Left hindlimb (tissue), 1 donor: ENCODE results near the gene TOGARAM1.

Experiments used
- DNase-seq: peaks from one replicate; pipeline ENCODE4 v3.0.0-alpha.2; 2018

TOGARAM1 gene

GRCh38 chr14:44963044-44963528, 1.1 kb downstream of the TOGARAM1 start:
- DNase-seq, result no peak

- no peak for DNase-seq
Measured at GRCh38 chr14:44963775-44964380, 1.9 kb downstream of the TOGARAM1 start.

GRCh38 chr14:44966601-44967336, 4.8 kb downstream of the TOGARAM1 start:
- no peak for DNase-seq

- DNase-seq, result no peak
Measured at GRCh38 chr14:44968714-44969113, 6.7 kb downstream of the TOGARAM1 start.

GRCh38 chr14:44970907-44971306, 8.9 kb downstream of the TOGARAM1 start:
- DNase-seq, result no peak

- DNase-seq, result no peak
Measured at GRCh38 chr14:44971459-44971858, 9.5 kb downstream of the TOGARAM1 start.

- no peak for DNase-seq
Measured at GRCh38 chr14:44979273-44979672, 17.3 kb downstream of the TOGARAM1 start.

- DNase-seq, result peak; percentile 53
Measured at GRCh38 chr14:44979740-44980356, 17.9 kb downstream of the TOGARAM1 start.

GRCh38 chr14:44981198-44981597, 19.2 kb downstream of the TOGARAM1 start:
- no peak for DNase-seq

- no peak for DNase-seq
Measured at GRCh38 chr14:44982594-44982993, 20.6 kb downstream of the TOGARAM1 start.

- no peak for DNase-seq
Measured at GRCh38 chr14:44988694-44989093, 26.7 kb downstream of the TOGARAM1 start.

GRCh38 chr14:44989497-44990440, 27.8 kb downstream of the TOGARAM1 start:
- DNase-seq, result no peak

- no peak for DNase-seq
Measured at GRCh38 chr14:44990533-44990932, 28.5 kb downstream of the TOGARAM1 start.

- DNase-seq, result no peak
Measured at GRCh38 chr14:44995196-44995595, 33.2 kb downstream of the TOGARAM1 start.

GRCh38 chr14:44995770-44996294, 33.8 kb downstream of the TOGARAM1 start:
- DNase-seq, result no peak

- no peak for DNase-seq
Measured at GRCh38 chr14:45003924-45004323, 41.9 kb downstream of the TOGARAM1 start.

- DNase-seq, result no peak
Measured at GRCh38 chr14:45015133-45015532, 53.1 kb downstream of the TOGARAM1 start.

- no peak for DNase-seq
Measured at GRCh38 chr14:45028107-45028626, 66.2 kb downstream of the TOGARAM1 start.

GRCh38 chr14:45034730-45035129, 72.7 kb downstream of the TOGARAM1 start:
- no peak for DNase-seq

GRCh38 chr14:45038256-45038655, 76.3 kb downstream of the TOGARAM1 start:
- no peak for DNase-seq

- DNase-seq, result no peak
Measured at GRCh38 chr14:45038865-45039264, 76.9 kb downstream of the TOGARAM1 start.

GRCh38 chr14:45039390-45039789, 77.4 kb downstream of the TOGARAM1 start:
- no peak for DNase-seq
